Endothelial cell of umbilical vein (primary cell): ENCODE measurements around the gene CTNND2. TPM values are rescaled to one million over a fixed set of nuclear protein-coding genes. Genes with fewer than 3 reads are reported as not detected.
"Not testable (repeated sequence)": the region's sequence is repeated elsewhere in the genome, so short reads cannot be mapped to it uniquely, and the experiment has no call there.

Source experiments
- BruUV-seq: library from RNA; stranded (reverse); fragments of 400-500 nt; replicated peaks from 2 replicates; lab custom pipeline; 2021; lab: Mats Ljungman, UMichigan
- CTCF ChIA-PET: fragments of 300-600, 350-600 bp; sonication (Branson Sonifier 250); formaldehyde crosslinking; loops from one replicate; lab custom pipeline; 2021; ENCODE audit warnings: antibody characterized with exemption, inconsistent platforms; lab: Charles Lee
- POLR2A ChIA-PET: fragments of 300-600, 350-600 bp; sonication (Branson Sonifier 250); formaldehyde crosslinking; loops from one replicate; lab custom pipeline; 2021; ENCODE audit warnings: antibody characterized with exemption, inconsistent platforms; lab: Charles Lee
- DNase-seq: peaks from one replicate; pipeline ENCODE4 v3.0.0-alpha.2; 2011; ENCODE audit warnings: low read depth, low spot score
- FAIRE-seq: peaks from 2 replicates; lab custom pipeline; 2011; peaks lifted over from hg19 to GRCh38; lab: Jason Lieb, UNC
- H2AFZ ChIP-seq: 2 replicates; pipeline ENCODE4 v1.6.0; 2012; ENCODE audit warnings: low read depth, low read length, control low read depth, inconsistent platforms
- H3K27ac ChIP-seq: 2 replicates; pipeline ENCODE4 v1.5.1; 2011; ENCODE audit warnings: low read depth, mild to moderate bottlenecking, control low read depth, low read length, moderate library complexity; ENCODE audit not compliant: insufficient read depth
- H3K27me3 ChIP-seq, 2 experiments: 2 replicates each; pipeline versions ENCODE4 v1.6.0 to v1.6.1; 2011; ENCODE audit warnings: low read length in 2 of 2, mixed read lengths in 1 of 2; ENCODE audit not compliant: control insufficient read depth in 2 of 2, insufficient read depth in 2 of 2
- H3K36me3 ChIP-seq, 2 experiments: 2 replicates in 1 of 2; 3 replicates in 1 of 2; pipeline ENCODE4 v1.5.1; 2011; ENCODE audit warnings: low read length in 2 of 2, mild to moderate bottlenecking in 1 of 2, moderate library complexity in 1 of 2; ENCODE audit not compliant: control insufficient read depth in 2 of 2, insufficient read depth in 2 of 2; ENCODE audit errors: extremely low read depth in 1 of 2
- H3K4me1 ChIP-seq: 3 replicates; pipeline ENCODE4 v1.5.1; 2011; ENCODE audit warnings: mild to moderate bottlenecking, low read length; ENCODE audit not compliant: control insufficient read depth, insufficient read depth; ENCODE audit errors: extremely low read depth
- H3K4me2 ChIP-seq: 2 replicates; pipeline ENCODE4 v1.6.1; 2011; ENCODE audit warnings: low read length, control low read depth, mixed read lengths; ENCODE audit not compliant: insufficient read depth
- H3K4me3 ChIP-seq, 3 experiments: fragments of 200-600 bp in 1 of 3; sonication (generic), shearing (Covaris generic) in 1 of 3; replicated peaks in 1 of 3; 2 replicates each; pipeline ENCODE4 v1.5.1; 2011 to 2016; ENCODE audit warnings: control low read depth in 3 of 3, low read length in 3 of 3, mild to moderate bottlenecking in 2 of 3, inconsistent platforms in 1 of 3, low read depth in 1 of 3, moderate library complexity in 1 of 3; ENCODE audit not compliant: insufficient read depth in 1 of 3
- H3K79me2 ChIP-seq: 2 replicates; pipeline ENCODE4 v1.6.0; 2012; ENCODE audit warnings: low read length, inconsistent platforms; ENCODE audit not compliant: control insufficient read depth, insufficient read depth
- H3K9ac ChIP-seq: replicated peaks from 2 replicates; pipeline ENCODE3; 2011; ENCODE audit warnings: low read length, control low read depth; ENCODE audit not compliant: insufficient read depth; ENCODE audit errors: extremely low read depth
- H3K9me1 ChIP-seq: replicated peaks from 3 replicates; pipeline ENCODE4 v1.6.0; 2011; ENCODE audit warnings: mild to moderate bottlenecking, low read length; ENCODE audit not compliant: control insufficient read depth, insufficient read depth; ENCODE audit errors: extremely low read depth
- H3K9me3 ChIP-seq: replicated peaks from 2 replicates; pipeline ENCODE4 v1.5.1; 2012; ENCODE audit warnings: low read length, inconsistent platforms; ENCODE audit not compliant: control insufficient read depth, insufficient read depth
- H4K20me1 ChIP-seq: replicated peaks from 2 replicates; pipeline ENCODE3; 2011; ENCODE audit warnings: mild to moderate bottlenecking, low read length; ENCODE audit not compliant: control insufficient read depth, insufficient read depth; ENCODE audit errors: extremely low read depth
- MYC ChIP-seq: IDR thresholded peaks from one replicate; pipeline ENCODE4 v1.6.1; 2011; ENCODE audit warnings: mild to moderate bottlenecking, low read depth, low read length
- dilution Hi-C: fragments of 300-500 bp; cut with MboI; formaldehyde crosslinking; loops from one replicate; pipeline ENCODE4 v1.15.0; 2019; ENCODE audit warnings: low sequenced_read_pairs; ENCODE audit not compliant: extremely low pct_ligation_motif_present
- intact Hi-C: fragments of 100-400 bp; cut with micrococcal nuclease; formaldehyde crosslinking; loops from one replicate; pipeline ENCODE4 v1.10.0; 2022
- polyA plus RNA-seq, 4 experiments: library from polyadenylated mRNA; depleted of rRNA in 3 of 4; stranded (reverse) in 3 of 4; unstranded in 1 of 4; fragments of >200 nt; gene quantifications; 2 replicates each; pipeline versions ENCODE4 v1.2.1 to v1.2.3, GENCODE V29; 2011 to 2012; ENCODE audit warnings: missing spikeins in 1 of 4
- total RNA-seq: library from RNA; stranded (reverse); gene quantifications from 2 replicates; pipeline ENCODE4 v1.2.3, GENCODE V29; 2021

CTNND2 gene
- total and polyA plus RNA-seq, 2 donors (not counting 3 experiments of a cell fraction or from before 2014, with no cell fraction given): not detected

GRCh38 chr5:11319836-11320580 is 584.2 kb downstream of the CTNND2 start:
- ChIA-PET CTCF (interaction anchor here (0.6 kb wide), 1 partner anchor 170 kb away, joined by 3 read pairs; no protein-coding TSS in a partner anchor), POLR2A (no interaction called here)
- Histone ChIP-seq H3K4me3 (no peak overlapping the region), H3K27ac (no peak overlapping the region), H3K9ac (no peak overlapping the region), H3K9me3 (no peaks in the 10 kb centered on the region), H2AFZ (no peak overlapping the region), H3K27me3 (no peaks in the 10 kb centered on the region), H3K4me2 (no peak overlapping the region), H3K79me2 (no peaks in the 10 kb centered on the region), H4K20me1 (no peaks in the 10 kb centered on the region), H3K4me1 (no peaks in the 10 kb centered on the region), H3K9me1 (no peaks in the 10 kb centered on the region), H3K36me3 (no peaks in the 10 kb centered on the region)
- dilution Hi-C loops: no loop called here
- no TSS peak for BruUV-seq
- intact Hi-C loops: no loop called here
- DNase-seq (no peak), FAIRE-seq (no peak)
- no peak for TF ChIP-seq MYC

GRCh38 chr5:11313694-11314093 is 590.6 kb downstream of the CTNND2 start:
- H3K36me3 ChIP-seq, POLR2A ChIA-PET, H2AFZ ChIP-seq, H3K9me3 ChIP-seq, H3K4me2 ChIP-seq, H3K79me2 ChIP-seq, H3K4me1 ChIP-seq, H3K27me3 ChIP-seq, H3K9me1 ChIP-seq, dilution Hi-C loops, CTCF ChIA-PET, BruUV-seq, FAIRE-seq, H3K27ac ChIP-seq, H4K20me1 ChIP-seq, H3K9ac ChIP-seq, H3K4me3 ChIP-seq, intact Hi-C loops, DNase-seq: not testable (repeated sequence)
